Measurements from ENCODE around the gene CEP85.
A peak's percentile ranks its signal among the peaks of the same experiment; 100 is the strongest.

CEP85 gene

GRCh38 chr1:26318338-26319064 lies 84.5 kb downstream of the CEP85 start:
- DNase-seq, result no peak

GRCh38 chr1:26320896-26321295 lies 86.9 kb downstream of the CEP85 start:
- no peak for DNase-seq

GRCh38 chr1:26321315-26322041 lies 87.5 kb downstream of the CEP85 start:
- peak; percentile 39 to 61 for DNase-seq

GRCh38 chr1:26322042-26322331 lies 88.0 kb downstream of the CEP85 start:
- no peak for DNase-seq

- DNase-seq, result no peak
These were observed 89.4 kb downstream of the CEP85 start for GRCh38 chr1:26323382-26323781.

GRCh38 chr1:26324550-26324949 lies 90.5 kb downstream of the CEP85 start:
- DNase-seq, result no peak

GRCh38 chr1:26327956-26328362 lies 94.0 kb downstream of the CEP85 start:
- no peak for DNase-seq

All from SW 1271 (cell line).